Cerebellar cortex (tissue), 1 donor: ENCODE data around the gene SLC37A2.
"Not testable (repeated sequence)": the region's sequence is repeated elsewhere in the genome, so short reads cannot be mapped to it uniquely, and the experiment has no call there.

ENCODE experiments used
- DNase-seq: peaks from one replicate; pipeline ENCODE4 v3.0.0-alpha.2; 2015; ENCODE audit warnings: low spot score

Gene SLC37A2

GRCh38 chr11:125062931-125063428 lies at the start of gene SLC37A2:
Gene SLC37A2, plus strand, starts transcription at chr11:125063305. Its CDS starts 63 bp downstream, at chr11:125063368.
- no peak for DNase-seq

GRCh38 chr11:125016413-125016812 lies 46.7 kb upstream of the SLC37A2 start:
- DNase-seq = no peak

- no peak for DNase-seq
These were observed 42.8 kb upstream of the SLC37A2 start for GRCh38 chr11:125020342-125020741.

DNA sequence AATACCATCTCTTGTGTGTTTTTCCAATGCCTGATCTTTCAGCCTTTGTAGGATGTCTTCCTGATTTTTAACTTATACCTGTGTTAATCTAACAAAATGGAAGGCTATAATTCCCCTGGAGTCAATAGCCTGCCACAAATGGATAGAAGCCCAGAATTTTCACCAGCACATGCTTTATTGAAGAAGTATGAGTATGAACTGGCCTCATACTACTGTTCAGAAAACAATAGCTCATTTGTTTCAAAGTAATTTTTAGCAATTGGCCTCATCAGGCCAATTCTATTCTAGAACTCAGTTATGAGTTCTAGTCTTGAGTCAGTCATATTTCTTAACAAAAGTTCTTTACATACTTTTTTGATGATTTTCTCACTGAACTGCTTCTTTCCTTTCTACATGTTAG lies 40.6 kb upstream of the SLC37A2 start:
- DNase-seq = no peak

GRCh38 chr11:125025968-125026367 lies 37.1 kb upstream of the SLC37A2 start:
- no peak for DNase-seq

DNA sequence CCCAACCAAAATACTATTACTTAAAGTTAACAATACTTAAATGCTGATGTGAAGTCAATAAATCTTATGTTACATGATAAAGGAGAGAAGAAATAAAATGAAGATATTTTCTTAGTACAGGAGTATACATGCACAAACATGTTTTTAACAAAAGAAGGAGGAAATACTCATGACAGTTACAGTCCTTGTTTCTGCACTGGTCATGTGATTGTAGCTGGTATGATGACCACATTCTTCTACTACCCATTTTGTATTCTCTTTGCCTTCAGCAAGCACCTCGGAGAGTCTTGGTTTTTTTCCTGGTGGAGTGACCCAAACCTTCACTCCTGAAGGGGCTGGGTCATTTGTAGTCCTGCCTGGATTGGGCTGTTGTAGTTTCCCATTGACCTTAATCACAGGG lies 33.7 kb upstream of the SLC37A2 start:
- DNase-seq = not testable (repeated sequence)

- DNase-seq = no peak
These were observed 26.2 kb upstream of the SLC37A2 start for GRCh38 chr11:125036933-125037332.

DNA sequence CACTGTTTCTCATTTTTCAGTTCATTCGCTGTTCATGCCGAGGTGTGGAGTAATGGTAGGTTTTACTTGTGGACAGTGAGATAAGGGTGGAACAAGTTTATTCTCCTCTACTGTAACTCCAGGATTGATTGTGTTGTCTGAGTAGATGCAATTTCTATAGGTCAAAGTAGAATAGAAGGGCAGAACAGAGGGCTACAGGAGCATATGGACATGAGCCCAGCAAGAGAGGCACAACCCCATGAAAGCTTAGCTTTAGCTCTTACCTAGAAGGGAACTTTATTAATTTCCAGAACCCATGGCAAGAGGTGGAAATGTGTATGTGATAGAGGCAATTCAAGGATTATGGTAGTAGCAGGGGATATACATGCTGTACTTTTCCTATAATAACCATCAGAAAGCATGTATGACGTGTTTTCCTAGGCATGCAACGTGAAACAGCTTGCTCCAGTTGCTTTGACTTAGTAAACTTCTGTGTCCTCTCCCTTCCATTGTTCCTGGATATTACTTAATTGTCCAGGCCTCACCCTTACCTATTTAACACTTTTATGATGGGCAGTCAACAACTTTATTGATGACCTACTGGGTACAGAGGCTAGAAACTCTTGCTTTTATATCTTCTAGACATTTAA lies 13.8 kb upstream of the SLC37A2 start:
- DNase-seq = no peak

DNA sequence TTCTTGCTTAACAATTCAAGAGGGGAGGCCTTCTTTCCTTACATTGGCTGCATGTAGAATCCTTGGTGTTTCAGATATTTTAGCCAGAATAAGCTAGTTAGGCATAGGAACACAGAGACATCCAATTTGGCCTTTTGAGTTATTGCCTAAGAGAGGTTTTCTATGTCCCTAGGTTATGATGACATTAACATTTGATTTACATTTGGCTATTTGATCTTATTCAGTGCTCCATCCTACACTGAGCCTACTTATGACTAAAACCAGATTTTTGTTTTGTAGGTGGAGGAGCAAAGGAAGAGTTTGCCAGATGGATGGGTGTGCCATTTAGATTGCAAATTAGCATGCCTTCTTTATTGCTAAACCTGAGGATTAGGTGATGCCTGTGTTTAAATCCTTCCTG lies 11.1 kb upstream of the SLC37A2 start:
- DNase-seq = no peak

DNA sequence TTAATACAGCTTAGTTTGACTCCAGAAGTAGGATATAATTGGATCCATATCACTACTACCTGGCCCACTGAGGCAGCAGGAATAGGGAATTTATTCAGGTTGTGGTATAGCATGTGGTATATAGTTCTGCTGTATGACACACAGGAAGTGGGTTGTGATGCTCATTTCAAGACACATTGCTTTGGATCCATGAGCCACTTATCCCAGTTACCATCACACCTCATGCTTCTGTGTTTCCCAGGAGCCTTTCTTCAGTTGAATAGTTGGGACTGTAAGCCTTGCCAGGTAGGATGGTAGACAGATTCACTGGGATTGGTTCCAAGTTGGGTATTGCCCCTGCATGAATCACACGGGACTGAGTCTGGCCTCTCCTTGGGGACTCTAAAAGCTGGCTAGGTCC lies 9.9 kb upstream of the SLC37A2 start:
- DNase-seq = no peak

GRCh38 chr11:125055107-125055715 lies 7.9 kb upstream of the SLC37A2 start:
- no peak for DNase-seq

GRCh38 chr11:125056111-125056510 lies 7.0 kb upstream of the SLC37A2 start:
- not testable (repeated sequence) for DNase-seq

DNA sequence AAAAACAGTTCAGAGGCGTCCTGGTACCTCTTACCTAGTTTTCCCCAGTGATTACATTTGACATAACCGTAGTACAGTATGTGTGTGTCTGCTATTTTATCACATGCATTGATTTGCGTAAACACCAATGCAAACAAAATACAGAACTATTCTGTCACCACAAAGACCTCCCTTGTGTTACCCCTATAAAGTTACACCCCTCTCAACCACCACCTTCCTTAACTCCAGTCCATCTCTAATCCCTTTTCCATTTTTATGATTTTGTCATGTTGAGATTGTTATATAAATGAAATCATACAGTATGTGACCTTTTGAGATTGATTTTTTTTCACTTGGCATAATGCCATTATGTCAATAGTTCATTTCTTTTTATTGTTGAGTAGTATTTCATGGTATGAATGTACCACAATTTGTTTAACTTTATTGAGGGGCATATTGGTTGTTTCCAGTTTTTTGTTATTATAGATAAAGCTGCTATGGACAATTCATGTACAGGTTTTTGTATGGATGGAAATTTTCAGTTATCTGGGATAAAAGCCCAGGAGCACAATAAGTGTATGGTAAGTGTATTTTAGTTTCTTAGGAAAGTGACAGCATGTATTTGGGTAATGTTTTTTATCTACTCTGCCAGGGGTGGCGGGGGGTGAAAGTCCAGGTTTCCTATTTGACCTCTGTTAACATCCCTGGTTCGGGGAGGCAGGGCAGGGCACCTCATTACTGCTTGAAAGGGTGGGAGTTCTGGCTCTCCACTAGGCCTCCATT lies 6.0 kb upstream of the SLC37A2 start:
- no peak for DNase-seq

- DNase-seq = no peak
These were observed 5.5 kb upstream of the SLC37A2 start for GRCh38 chr11:125057693-125058016.

- DNase-seq = no peak
These were observed 1.8 kb upstream of the SLC37A2 start for GRCh38 chr11:125061281-125061680.

DNA sequence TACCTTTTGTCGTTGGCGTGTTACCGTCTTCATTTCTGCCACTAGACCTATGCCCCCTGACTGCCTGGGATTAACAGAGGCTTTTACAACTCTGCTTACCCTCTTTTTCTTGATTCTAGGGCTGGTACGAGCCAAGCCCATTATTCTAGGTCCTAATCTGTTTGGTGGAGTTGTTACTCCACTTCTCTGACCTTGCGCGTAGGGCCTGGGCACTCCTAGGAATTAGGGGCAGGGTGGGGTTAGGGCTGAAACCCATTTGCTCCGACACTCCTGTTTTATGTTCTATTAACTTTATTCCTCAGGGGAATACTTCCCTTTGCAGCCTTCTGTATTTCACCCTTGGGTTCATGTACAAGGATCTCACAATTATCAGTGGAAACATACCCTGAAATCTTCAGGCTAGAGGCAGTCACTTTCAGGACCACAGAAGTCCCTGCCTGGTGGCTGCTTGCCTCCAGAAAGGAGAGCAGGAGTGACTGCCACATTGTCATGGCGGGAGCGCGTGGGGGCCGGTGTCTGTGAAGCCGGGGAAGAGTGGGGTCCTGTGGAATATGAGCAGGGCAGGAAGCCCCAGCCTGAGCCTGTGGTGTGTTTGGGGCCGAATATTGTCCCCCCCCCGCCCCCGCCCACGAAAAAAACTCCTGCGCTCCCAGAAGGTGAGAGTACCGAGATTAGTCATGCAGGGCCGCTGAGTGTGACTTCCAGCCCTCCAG lies 731 bp upstream of the SLC37A2 start:
- DNase-seq = no peak

DNA sequence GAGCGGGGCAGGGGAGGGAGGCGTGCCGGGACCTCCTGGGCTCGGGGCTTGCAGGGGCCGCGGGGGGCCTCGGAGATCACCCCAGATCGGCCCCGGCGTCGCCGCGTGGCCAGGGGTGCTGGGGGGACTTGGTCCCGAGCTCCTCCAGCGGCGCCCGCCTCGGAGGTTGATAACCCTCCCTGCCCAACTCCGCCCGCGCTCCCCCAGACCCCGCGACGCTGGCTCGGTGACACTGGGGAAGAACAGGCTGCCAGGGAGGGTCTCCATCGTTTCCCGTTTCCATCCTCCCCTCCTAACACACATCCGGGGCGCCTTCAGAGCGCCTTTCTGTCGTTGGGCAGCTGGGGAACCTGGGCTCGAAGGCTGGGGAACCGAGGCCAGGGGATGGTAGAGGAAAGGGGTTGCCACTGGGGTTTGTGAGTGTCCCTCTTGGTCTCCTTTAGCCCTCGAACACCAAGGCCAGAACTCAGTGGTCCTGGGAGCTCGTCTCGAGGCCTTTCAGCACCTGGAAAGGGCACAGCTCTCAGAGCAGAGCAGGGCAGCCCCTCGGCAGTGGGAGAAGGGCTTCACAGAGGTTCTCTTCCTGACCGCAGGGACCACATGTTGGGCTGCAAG lies 431 bp downstream of the SLC37A2 start:
- no peak for DNase-seq

DNA sequence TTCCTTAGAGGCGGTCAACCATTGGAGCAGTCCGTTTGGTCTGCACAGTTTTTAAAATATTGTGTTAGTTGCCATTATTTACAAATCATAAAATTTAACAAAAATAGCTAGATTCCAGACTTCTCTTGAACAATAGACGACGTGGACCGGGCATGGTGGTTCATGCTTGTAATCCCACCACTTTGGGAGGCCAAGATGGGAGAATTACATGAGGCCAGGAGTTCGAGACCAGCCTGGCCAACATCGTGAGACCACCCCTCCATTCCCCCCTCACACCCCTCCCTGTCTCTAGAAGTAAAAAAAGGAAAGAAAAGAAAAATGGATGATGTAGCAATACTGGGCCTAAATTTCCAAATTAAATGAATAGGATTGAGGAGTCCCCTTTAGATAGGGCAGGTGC lies 965 bp downstream of the SLC37A2 start:
- DNase-seq = no peak

- no peak for DNase-seq
These were observed 5.3 kb downstream of the SLC37A2 start for GRCh38 chr11:125068368-125068767.

- DNase-seq = no peak
These were observed 5.9 kb downstream of the SLC37A2 start for GRCh38 chr11:125069008-125069407.

GRCh38 chr11:125069796-125070195 lies 6.7 kb downstream of the SLC37A2 start:
- DNase-seq = no peak

DNA sequence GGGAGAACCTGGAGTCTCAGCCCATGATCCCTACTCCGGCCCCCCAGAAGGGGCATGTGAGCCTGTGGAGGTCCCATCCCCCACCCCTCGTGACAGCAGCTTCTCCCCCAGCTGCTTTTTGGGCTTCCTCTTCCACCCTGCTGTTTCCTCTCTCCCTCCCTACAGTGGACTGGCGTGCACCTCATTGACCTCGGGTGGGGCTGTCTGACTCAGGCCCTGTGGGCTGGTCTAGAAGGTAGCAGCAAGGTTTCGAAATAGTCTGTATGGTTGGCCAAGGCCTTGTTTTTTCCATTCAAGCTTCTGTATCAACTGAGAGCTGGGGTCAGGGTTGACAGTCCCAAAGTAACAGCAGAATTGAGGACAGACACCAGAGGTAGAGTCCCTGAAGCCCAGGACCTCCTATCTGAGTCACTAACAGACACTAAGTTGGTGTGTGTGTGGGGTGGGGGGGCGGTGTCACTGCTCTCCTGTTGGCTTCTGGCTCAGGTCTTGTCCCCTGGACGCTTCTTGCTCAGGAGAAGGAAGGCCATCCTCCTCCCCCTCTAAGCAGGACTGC lies 7.7 kb downstream of the SLC37A2 start:
- no peak for DNase-seq
